AG04450 (cell line): ENCODE data around the gene NECAB3. TPM values are rescaled to one million over a fixed set of nuclear protein-coding genes. Genes with fewer than 3 reads are reported as not detected.

ENCODE experiments used
- CTCF ChIA-PET: fragments of 300-600, 350-600 bp; formaldehyde crosslinking; extraction: SDS; loops from one replicate; lab custom pipeline; 2022; ENCODE audit warnings: antibody characterized with exemption, inconsistent platforms; lab: Charles Lee
- POLR2A ChIA-PET: fragments of 350-600 bp; formaldehyde crosslinking; extraction: SDS; loops from one replicate; lab custom pipeline; 2021; ENCODE audit warnings: antibody characterized with exemption, inconsistent platforms; lab: Yijun Ruan, JAX
- DNase-seq: peaks from one replicate; pipeline ENCODE4 v3.0.0-alpha.2; 2011; ENCODE audit warnings: low read depth, low spot score
- H3K27ac ChIP-seq: one replicate; pipeline ENCODE4 v1.5.1; 2012; ENCODE audit warnings: low read depth, low read length, control low read depth
- H3K27me3 ChIP-seq: one replicate; pipeline ENCODE4 v1.6.0; 2012; ENCODE audit warnings: low read length; ENCODE audit not compliant: control insufficient read depth, insufficient read depth
- H3K4me3 ChIP-seq: 2 replicates; pipeline ENCODE4 v1.5.1; 2011; ENCODE audit warnings: mild to moderate bottlenecking, low read depth, low read length, control low read depth
- H3K9me3 ChIP-seq: 2 replicates; pipeline ENCODE4 v1.5.1; 2012; ENCODE audit warnings: low read length; ENCODE audit not compliant: control insufficient read depth, insufficient read depth
- CTCF ChIP-seq: IDR thresholded peaks from 2 replicates; pipeline ENCODE4 v1.5.1; 2011; ENCODE audit warnings: low read depth, low read length, control low read depth, inconsistent platforms
- polyA plus RNA-seq: library from polyadenylated mRNA; depleted of rRNA; stranded (reverse); fragments of >200 nt; gene quantifications from 2 replicates; pipeline ENCODE4 v1.2.3, GENCODE V29; 2011; rRNA removed

NECAB3 gene
- polyA plus RNA-seq, 1 experiment: 11.7 TPM

GRCh38 chr20:33612001-33612400, 62.2 kb downstream of the NECAB3 start:
- ChIA-PET POLR2A (no interaction called here), CTCF (no interaction called here)
- no peak for DNase-seq
- no peak for TF ChIP-seq CTCF
- no peaks in the 10 kb centered on the region for H3K27me3 ChIP-seq
- H3K27ac ChIP-seq: no peak overlapping the region
- H3K9me3 ChIP-seq: no peaks in the 10 kb centered on the region
- no peak overlapping the region for H3K4me3 ChIP-seq

DNA sequence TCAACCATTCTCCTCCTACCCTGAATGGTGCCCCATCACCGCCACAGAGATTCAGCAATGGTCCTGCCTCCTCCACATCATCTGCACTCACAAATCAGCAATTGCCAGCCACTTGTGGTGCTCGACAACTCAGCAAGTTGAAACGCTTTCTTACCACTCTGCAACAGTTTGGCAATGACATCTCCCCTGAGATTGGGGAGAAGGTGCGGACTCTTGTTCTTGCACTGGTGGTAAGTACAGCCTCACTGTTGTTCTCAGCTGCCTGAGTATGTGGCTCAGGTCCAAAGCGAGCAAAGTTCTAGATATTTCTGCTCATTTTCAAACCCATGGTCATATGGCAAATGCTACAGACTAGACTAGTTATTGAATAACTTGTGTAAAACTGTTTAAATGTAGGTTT, 63.1 kb downstream of the NECAB3 start:
- ChIA-PET POLR2A (no interaction called here), CTCF (no interaction called here)
- no peak for DNase-seq
- H3K9me3 ChIP-seq: no peaks in the 10 kb centered on the region
- H3K27me3 ChIP-seq: no peaks in the 10 kb centered on the region
- H3K4me3 ChIP-seq: no peak overlapping the region
- H3K27ac ChIP-seq: no peak overlapping the region
- TF ChIP-seq CTCF: no peak

GRCh38 chr20:33609504-33609903, 64.7 kb downstream of the NECAB3 start:
- Histone ChIP-seq H3K4me3 (no peak overlapping the region), H3K9me3 (no peaks in the 10 kb centered on the region), H3K27me3 (no peaks in the 10 kb centered on the region), H3K27ac (no peak overlapping the region)
- DNase-seq: no peak
- POLR2A ChIA-PET: no interaction called here
- CTCF ChIA-PET: no interaction called here
- no peak for TF ChIP-seq CTCF

Other genes starting within 250 kb of the NECAB3 start
- gene SNTA1, start 230.7 kb downstream of the NECAB3 start, polyA plus RNA-seq: 6.5 and 9.5 TPM in 2 replicates
- 10.2 and 11.3 TPM in 2 replicates for gene CBFA2T2, start 184.3 kb downstream of the NECAB3 start, polyA plus RNA-seq
- 0.09 and 0.14 TPM in 2 replicates for gene C20orf144, start 12.1 kb downstream of the NECAB3 start, polyA plus RNA-seq
- gene ACTL10, start 7.5 kb downstream of the NECAB3 start, polyA plus RNA-seq: 0.31 and 0.41 TPM in 2 replicates
- 2.6 and 3.0 TPM in 2 replicates for gene E2F1, start 12.0 kb upstream of the NECAB3 start, polyA plus RNA-seq
- 5.9 and 6.0 TPM in 2 replicates for gene PXMP4, start 45.9 kb upstream of the NECAB3 start, polyA plus RNA-seq
- gene ZNF341, start 57.6 kb upstream of the NECAB3 start, polyA plus RNA-seq: 1.5 and 1.6 TPM in 2 replicates
- gene CHMP4B, start 136.9 kb upstream of the NECAB3 start, polyA plus RNA-seq: 92.4 and 97.4 TPM in 2 replicates